ENCODE data around the gene ARCN1.

ARCN1 gene

GRCh38 chr11:118621071-118621783, 49.0 kb downstream of the ARCN1 start:
- no peak for DNase-seq (ENCODE audit: low read depth)

GRCh38 chr11:118621784-118622375, 49.7 kb downstream of the ARCN1 start:
- no peak for DNase-seq (ENCODE audit: low read depth)

GRCh38 chr11:118622376-118623268, 50.4 kb downstream of the ARCN1 start:
- no peak for DNase-seq (ENCODE audit: low read depth)

- DNase-seq (ENCODE audit: low read depth) = no peak
Measured at GRCh38 chr11:118623269-118623655, 51.1 kb downstream of the ARCN1 start.

GRCh38 chr11:118625036-118625690, 53.0 kb downstream of the ARCN1 start:
- no peak for DNase-seq (ENCODE audit: low read depth)

GRCh38 chr11:118625976-118626375, 53.8 kb downstream of the ARCN1 start:
- DNase-seq (ENCODE audit: low read depth) = no peak

GRCh38 chr11:118627566-118627965, 55.4 kb downstream of the ARCN1 start:
- no peak for DNase-seq (ENCODE audit: low read depth)

GRCh38 chr11:118628031-118628430, 55.8 kb downstream of the ARCN1 start:
- no peak for DNase-seq (ENCODE audit: low read depth)

GRCh38 chr11:118628432-118628831, 56.2 kb downstream of the ARCN1 start:
- no peak for DNase-seq (ENCODE audit: low read depth)

- no peak for DNase-seq (ENCODE audit: low read depth)
Measured at GRCh38 chr11:118628861-118629549, 56.8 kb downstream of the ARCN1 start.

- DNase-seq (ENCODE audit: low read depth) = no peak
Measured at GRCh38 chr11:118629761-118630661, 57.8 kb downstream of the ARCN1 start.

GRCh38 chr11:118631142-118631909, 59.1 kb downstream of the ARCN1 start:
- DNase-seq (ENCODE audit: low read depth) = no peak

- DNase-seq (ENCODE audit: low read depth) = no peak
Measured at GRCh38 chr11:118632577-118633318, 60.5 kb downstream of the ARCN1 start.

GRCh38 chr11:118633319-118633690, 61.1 kb downstream of the ARCN1 start:
- DNase-seq (ENCODE audit: low read depth) = no peak

- DNase-seq (ENCODE audit: low read depth) = no peak
Measured at GRCh38 chr11:118633979-118634378, 61.8 kb downstream of the ARCN1 start.

- DNase-seq (ENCODE audit: low read depth) = no peak
Measured at GRCh38 chr11:118634431-118635236, 62.4 kb downstream of the ARCN1 start.

GRCh38 chr11:118635237-118635591, 63.0 kb downstream of the ARCN1 start:
- DNase-seq (ENCODE audit: low read depth) = no peak

GRCh38 chr11:118635642-118636041, 63.4 kb downstream of the ARCN1 start:
- no peak for DNase-seq (ENCODE audit: low read depth)

All from T follicular helper cell (primary cell).